Mucosa of gallbladder (tissue), 1 donor: ENCODE measurements around the gene AFF1. TPM values are rescaled to one million over a fixed set of nuclear protein-coding genes. Genes with fewer than 3 reads are reported as not detected.
A peak's percentile ranks its signal among the peaks of the same experiment; 100 is the strongest.
"Not testable (repeated sequence)": the region's sequence is repeated elsewhere in the genome, so short reads cannot be mapped to it uniquely, and the experiment has no call there.

ENCODE experiments used
- DNase-seq: peaks from one replicate; pipeline ENCODE4 v3.0.0-alpha.2; 2020; ENCODE audit warnings: low spot score
- total RNA-seq: library from RNA; stranded (reverse); gene quantifications from one replicate; pipeline ENCODE4 v1.2.1, GENCODE V29; 2021
- donor health status: DM: no; HTN: no; CAD: no.

The AFF1 gene
- total RNA-seq, 1 donor from 2014 or later = 97.3 TPM

- DNase-seq = no peak
Observed at GRCh38 chr4:87116231-87116630, 181.4 kb downstream of the AFF1 start.

DNA sequence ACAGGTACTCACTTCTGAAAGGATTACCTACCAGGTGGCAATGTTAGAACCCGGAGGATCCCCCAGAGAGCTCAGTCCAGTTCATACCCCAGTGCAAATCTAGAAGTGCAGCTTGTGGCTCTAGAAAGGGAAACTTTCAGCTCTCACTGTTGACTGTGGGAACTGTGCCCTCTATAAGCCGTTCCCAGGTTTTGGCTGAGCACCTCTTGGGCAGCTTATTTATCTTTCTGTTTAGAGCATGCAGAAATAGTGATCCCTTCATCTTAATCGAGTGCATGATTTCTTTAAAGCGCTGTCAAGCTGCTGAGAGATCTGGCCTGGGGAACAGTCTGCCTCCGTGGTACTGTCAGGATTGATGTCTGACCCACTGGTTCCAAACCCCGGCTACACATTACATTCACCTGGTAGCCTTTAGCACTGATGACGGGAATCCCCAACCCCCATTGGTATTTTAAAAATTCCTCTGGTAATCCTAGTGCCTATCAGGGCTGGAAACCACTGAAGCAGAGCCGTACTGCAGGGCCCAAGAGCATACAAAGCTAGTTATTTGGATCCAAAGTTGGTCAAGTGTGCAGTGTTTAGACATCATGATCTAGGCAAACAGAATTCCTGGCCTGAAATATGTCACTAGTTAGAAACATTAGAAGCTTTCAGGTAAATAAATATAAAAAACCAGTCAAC is 182.4 kb downstream of the AFF1 start:
- DNase-seq = no peak

DNA sequence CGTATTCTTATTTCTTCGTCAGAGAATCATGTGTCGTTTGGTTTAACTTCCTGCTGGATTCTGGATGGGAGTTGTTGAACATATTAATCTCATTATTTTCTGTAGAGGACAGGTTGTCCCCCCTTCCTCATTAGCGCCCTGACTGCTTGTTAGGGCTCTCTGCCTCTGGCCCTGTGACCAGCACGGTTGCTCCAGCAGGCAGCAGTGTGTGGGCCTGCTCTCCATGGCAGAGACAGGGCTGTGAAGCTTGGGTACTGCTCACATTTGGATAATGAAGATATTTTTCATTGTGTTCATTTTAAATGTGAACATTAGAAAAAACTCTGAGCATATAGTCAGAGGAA is 182.9 kb downstream of the AFF1 start:
- DNase-seq = no peak

- no peak for DNase-seq
Observed at GRCh38 chr4:87118421-87118820, 183.6 kb downstream of the AFF1 start.

- no peak for DNase-seq
Observed at GRCh38 chr4:87118826-87119225, 184.0 kb downstream of the AFF1 start.

DNA sequence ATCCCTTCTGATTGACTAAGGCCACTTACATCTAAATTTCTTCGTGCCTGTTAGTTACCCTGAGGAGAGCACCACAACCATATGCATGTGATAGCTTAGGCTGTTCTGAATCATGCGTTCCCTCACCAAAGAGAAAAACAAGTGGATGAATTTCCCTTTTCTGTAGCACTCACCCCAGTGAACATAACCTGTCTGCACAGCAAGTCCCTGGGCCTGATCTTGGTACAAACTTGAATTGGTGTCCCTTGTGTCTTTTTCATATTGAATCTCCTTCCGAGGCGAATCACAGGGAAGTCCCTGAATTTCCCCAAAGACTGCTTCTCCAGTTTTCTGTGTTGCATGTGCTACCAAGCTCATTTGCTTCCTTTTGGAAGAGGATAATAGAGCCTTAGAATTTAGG is 185.2 kb downstream of the AFF1 start:
- DNase-seq = no peak

DNA sequence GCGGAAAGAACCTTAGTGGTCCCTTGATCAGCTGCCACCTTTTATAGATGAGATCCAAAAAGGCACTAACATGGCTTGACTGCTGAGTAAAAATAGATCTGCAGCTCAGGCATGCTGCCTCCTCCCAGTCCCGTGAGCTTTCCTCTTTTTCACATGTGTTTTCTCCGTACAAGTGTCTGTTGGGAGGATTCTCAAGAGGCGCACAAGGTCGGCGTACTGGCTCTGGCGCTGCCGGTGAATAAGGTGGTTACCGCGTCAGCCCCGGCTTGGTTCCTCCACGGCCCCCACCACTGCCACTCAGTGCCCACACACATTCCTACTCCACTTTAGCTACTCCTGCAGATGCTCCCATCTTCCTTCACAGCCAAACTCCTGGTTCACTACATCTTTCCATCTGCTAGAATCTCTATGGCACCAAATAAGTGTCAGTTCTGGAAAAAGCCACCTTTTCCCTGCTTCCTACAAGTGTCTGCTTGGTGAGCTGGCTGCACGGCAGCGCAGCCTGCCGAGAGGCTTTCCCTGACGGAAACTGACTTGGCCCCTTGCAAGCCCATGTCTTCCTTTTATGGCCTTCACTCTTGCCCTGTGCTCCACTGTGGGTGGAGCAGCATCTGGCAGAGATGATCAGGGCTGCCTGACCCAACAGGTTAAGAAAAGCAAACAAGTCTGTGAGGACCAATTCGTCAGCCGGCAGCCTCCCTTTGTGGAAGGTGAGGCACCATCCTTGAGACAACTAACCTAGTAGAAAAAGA is 185.8 kb downstream of the AFF1 start:
- peak; percentile 61 for DNase-seq

DNA sequence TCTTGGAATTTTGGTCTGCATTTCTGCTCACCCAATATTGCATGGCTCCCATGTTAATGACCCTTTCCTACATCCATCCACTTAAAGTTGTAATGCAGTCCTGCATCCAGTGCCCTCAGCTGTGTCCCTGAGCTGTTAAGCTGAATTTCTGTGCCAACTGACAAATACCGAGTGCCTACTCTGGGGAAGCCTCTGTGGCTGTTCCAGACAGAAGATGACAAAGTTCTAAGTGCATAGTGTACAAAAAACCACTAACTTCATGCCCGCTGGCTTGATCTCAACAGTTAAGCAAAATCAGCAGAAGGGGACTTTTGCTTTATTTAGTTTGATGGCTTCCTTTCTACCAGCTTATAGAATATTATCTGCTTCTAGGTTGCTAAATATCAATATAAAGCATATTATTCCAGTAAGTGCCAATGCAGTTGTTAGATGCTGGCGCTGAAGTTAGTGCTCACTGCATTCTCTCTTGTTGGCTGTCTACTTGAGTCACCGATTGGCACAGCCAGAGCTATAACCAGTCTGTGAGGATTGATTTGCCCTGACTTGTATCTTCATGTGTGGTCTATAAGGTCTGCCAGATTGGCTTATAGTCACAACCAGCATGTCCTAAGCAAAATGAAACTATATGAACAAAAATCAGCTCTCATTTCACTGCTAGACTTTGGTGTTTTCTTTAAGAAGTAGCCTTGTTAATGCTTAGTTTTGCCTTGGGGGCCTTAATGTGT is 186.7 kb downstream of the AFF1 start:
- DNase-seq = no peak

DNA sequence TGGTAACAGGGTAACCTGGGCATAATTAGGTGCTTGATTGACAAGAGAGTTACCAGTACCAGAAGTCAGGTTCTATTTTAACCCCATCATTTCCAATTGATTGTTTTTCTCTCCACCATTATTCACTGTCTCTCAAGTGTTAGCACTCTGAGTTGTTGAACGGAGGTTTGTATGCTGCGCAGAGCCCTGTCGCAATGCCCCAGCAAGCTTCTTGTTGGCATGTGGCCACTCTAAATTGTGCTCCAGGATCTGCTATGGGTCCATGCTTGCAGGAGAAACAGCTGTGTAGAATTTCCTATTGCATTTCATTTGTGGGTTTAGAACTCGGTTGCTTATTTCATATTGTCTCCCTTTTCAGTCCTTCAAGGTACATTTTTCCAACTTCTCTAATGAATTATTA is 187.4 kb downstream of the AFF1 start:
- no peak for DNase-seq

GRCh38 chr4:87126056-87126455 is 191.2 kb downstream of the AFF1 start:
- no peak for DNase-seq

GRCh38 chr4:87128006-87128705 is 193.3 kb downstream of the AFF1 start:
- DNase-seq = no peak

DNA sequence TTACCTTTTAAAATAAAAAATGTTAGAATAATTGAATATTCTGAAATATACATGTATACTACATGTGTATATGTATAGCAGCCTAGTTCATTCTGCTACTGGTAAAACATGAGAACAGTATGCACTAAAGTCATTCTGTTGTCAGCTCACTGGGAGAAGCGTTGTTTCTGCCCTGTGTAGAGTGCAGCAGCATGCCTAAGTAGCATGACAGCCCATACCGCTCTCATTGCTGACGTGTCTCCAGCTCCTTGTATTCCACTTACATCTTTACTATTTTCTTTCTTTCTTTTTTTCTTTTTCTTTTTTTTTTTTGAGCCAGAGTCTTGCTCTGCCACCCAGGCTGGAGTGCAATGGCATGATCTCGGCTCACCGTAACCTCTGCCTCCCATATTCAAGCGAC is 194.9 kb downstream of the AFF1 start:
- DNase-seq = no peak

GRCh38 chr4:87130985-87131703 is 196.3 kb downstream of the AFF1 start:
- no peak for DNase-seq

DNA sequence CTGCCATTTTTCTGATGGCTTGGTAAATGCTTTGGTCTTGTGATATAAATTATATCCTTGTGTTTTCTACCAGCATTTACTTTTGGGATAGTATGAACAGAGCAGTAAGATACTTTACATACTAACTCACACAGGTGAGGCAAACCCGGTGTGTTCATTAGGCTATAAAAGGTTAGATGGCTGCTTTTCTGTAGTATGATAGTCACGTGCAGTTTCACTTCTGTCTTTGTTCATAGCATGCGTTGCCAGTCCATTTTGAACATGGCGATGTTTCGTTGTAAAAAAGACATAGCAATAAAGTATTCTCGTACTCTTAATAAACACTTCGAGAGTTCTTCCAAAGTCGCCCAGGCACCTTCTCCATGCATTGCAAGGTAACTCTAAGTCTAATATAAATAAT is 197.2 kb downstream of the AFF1 start:
- DNase-seq = no peak

- DNase-seq = no peak
Observed at GRCh38 chr4:87133183-87133582, 198.4 kb downstream of the AFF1 start.

DNA sequence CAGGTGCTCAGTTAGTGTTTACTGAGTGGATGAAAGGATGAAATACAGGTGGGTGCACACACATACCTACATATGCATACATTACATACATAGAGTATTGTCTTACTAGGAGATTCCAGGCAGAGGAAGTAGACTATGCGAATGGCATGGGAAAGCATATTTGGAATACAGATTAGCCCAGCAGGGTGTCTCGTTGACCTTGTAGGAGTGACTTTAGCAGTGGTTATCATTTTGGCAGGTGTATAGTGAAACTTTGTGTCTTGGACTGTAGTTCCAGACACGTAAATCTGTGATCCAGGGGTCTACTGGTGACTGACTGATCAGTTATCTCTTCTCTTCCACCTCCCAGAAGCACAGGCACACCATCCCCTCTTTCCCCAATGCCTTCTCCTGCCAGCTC is 199.3 kb downstream of the AFF1 start:
- no peak for DNase-seq

GRCh38 chr4:87141428-87141827 is 206.6 kb downstream of the AFF1 start:
- DNase-seq = no peak

- DNase-seq = no peak
Observed at GRCh38 chr4:87144356-87144755, 209.5 kb downstream of the AFF1 start.

DNA sequence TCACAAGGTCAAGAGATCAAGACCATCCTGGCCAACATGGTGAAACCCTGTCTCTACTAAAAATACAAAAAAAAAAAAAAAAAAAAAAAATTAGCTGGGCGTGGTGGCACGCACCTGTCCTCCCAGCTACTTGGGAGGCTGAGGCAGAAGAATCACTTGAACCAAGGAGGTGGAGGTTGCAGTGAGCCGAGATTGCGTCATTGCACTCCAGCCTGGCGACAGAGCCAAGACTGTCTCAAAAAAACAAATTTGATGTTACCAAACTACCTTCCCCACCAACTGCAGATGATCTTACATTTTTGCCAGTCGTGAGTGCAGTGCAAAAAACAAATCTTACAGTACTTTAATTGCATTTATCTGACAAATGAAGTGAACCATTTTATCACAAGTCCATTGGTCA is 211.1 kb downstream of the AFF1 start:
- DNase-seq = not testable (repeated sequence)

DNA sequence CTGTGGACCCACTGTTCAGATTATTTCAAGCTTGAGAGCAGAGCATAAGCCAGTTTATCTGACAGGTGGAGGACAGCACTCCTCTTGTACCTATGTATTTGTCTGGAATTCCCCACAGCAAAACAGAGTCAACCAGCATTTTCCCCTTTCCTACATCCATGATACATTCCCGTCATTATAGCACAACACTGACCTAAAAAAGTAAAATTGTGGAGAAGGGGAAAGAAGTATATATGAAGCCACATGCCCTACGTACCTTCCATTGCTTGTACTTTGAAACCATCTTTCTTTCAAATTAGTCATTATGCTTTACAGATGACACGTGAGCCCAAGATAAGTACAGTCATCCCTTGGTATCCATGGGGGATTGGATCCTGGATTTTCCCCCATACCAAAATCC is 212.3 kb downstream of the AFF1 start:
- no peak for DNase-seq

- peak; percentile 69 for DNase-seq
Observed at GRCh38 chr4:87150498-87151261, 215.9 kb downstream of the AFF1 start.
